ENCODE results near the gene JARID2. TPM values are rescaled to one million over a fixed set of nuclear protein-coding genes. Genes with fewer than 3 reads are reported as not detected.

The JARID2 gene
- total and polyA plus RNA-seq, 10 of the 15 experiments (the other 5 are each of a cell fraction or from before 2014, with no cell fraction given) = 4.2 to 21.6 (median 11.7) TPM

DNA sequence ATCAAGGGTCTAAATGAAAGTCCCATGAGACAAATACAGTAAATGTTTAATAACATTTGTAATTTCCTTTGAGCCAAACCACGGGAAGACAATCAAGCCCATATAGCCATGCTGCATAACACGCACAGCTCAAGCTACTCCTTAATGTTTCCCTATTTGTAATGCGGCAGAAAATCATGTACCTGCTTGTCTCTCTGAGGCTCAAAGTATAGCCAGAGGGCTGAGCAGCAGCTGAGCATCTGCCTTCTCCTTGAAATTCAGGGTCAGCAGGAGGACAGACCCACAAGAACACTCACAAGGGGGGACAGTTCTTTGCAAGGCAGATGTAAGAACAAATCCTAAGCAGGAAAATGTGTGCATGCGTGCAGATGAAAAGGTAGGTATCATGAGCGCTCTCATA lies 45.8 kb upstream of the JARID2 start (continued):
- no peak for TF ChIP-seq SUPT20H (IDR thresholded peaks at IDR 0.05; ENCODE audit: borderline replicate concordance, control insufficient read depth, low read depth, low read length)
- no peak for TF ChIP-seq MEF2A (IDR thresholded peaks at IDR 0.05; ENCODE audit: insufficient read depth, low read depth, low read length)

DNA sequence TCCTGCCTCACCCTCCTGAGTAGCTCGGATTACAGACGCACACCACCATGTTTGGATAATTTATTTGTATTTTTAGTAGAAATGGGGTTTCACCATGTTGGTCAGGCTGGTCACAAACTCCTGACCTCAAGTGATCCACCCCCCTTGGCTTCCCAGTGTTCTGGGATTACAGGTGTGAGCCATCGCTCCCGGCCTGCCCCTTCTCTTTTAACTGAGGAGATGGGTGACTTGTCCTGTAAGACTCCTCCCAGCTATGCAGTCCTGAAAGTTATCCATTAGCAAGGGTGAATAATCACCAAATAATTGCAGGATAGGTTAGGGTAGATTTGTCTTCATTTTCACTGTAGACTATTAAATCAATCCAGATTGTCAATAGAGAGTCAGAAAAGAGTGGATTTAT lies 40.5 kb upstream of the JARID2 start:
- BruUV-seq (replicated peaks) = no TSS peak
- TF ChIP-seq, protein P1, sequence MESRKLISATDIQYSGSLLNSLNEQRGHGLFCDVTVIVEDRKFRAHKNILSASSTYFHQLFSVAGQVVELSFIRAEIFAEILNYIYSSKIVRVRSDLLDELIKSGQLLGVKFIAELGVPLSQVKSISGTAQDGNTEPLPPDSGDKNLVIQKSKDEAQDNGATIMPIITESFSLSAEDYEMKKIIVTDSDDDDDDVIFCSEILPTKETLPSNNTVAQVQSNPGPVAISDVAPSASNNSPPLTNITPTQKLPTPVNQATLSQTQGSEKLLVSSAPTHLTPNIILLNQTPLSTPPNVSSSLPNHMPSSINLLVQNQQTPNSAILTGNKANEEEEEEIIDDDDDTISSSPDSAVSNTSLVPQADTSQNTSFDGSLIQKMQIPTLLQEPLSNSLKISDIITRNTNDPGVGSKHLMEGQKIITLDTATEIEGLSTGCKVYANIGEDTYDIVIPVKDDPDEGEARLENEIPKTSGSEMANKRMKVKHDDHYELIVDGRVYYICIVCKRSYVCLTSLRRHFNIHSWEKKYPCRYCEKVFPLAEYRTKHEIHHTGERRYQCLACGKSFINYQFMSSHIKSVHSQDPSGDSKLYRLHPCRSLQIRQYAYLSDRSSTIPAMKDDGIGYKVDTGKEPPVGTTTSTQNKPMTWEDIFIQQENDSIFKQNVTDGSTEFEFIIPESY (IDR thresholded peaks at IDR 0.05) = no peak
- TF ChIP-seq, protein P2, sequence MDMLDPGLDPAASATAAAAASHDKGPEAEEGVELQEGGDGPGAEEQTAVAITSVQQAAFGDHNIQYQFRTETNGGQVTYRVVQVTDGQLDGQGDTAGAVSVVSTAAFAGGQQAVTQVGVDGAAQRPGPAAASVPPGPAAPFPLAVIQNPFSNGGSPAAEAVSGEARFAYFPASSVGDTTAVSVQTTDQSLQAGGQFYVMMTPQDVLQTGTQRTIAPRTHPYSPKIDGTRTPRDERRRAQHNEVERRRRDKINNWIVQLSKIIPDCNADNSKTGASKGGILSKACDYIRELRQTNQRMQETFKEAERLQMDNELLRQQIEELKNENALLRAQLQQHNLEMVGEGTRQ (IDR thresholded peaks at IDR 0.05; ENCODE audit: borderline replicate concordance, low read depth, low read length) = no peak
- no peak for TF ChIP-seq CBX3 (IDR thresholded peaks at IDR 0.05; ENCODE audit: borderline replicate concordance, low read depth)
- TF ChIP-seq BRCA1 (IDR thresholded peaks at IDR 0.05; ENCODE audit: low read depth, low read length) = no peak
- TF ChIP-seq, protein P3, sequence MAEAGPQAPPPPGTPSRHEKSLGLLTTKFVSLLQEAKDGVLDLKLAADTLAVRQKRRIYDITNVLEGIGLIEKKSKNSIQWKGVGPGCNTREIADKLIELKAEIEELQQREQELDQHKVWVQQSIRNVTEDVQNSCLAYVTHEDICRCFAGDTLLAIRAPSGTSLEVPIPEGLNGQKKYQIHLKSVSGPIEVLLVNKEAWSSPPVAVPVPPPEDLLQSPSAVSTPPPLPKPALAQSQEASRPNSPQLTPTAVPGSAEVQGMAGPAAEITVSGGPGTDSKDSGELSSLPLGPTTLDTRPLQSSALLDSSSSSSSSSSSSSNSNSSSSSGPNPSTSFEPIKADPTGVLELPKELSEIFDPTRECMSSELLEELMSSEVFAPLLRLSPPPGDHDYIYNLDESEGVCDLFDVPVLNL (IDR thresholded peaks at IDR 0.05; ENCODE audit: low read depth, low read length) = no peak
- no peak for TF ChIP-seq HCFC1 (IDR thresholded peaks at IDR 0.05; ENCODE audit: low read length)
- TF ChIP-seq, protein P4, sequence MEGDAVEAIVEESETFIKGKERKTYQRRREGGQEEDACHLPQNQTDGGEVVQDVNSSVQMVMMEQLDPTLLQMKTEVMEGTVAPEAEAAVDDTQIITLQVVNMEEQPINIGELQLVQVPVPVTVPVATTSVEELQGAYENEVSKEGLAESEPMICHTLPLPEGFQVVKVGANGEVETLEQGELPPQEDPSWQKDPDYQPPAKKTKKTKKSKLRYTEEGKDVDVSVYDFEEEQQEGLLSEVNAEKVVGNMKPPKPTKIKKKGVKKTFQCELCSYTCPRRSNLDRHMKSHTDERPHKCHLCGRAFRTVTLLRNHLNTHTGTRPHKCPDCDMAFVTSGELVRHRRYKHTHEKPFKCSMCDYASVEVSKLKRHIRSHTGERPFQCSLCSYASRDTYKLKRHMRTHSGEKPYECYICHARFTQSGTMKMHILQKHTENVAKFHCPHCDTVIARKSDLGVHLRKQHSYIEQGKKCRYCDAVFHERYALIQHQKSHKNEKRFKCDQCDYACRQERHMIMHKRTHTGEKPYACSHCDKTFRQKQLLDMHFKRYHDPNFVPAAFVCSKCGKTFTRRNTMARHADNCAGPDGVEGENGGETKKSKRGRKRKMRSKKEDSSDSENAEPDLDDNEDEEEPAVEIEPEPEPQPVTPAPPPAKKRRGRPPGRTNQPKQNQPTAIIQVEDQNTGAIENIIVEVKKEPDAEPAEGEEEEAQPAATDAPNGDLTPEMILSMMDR (IDR thresholded peaks at IDR 0.05 in 2 of 3, conservative IDR thresholded peaks at IDR 0.05 in 1 of 3; ENCODE audit: control insufficient read depth in 2 of 3, extremely low read depth in 1 of 3, insufficient read depth in 1 of 3, low read depth in 3 of 3, low read length in 3 of 3) = no peak
- no peak overlapping the region for H3K9ac ChIP-seq (ENCODE audit: control insufficient read depth, insufficient read depth, low read length)
- H3K9me3 ChIP-seq (replicated peaks; ENCODE audit: control insufficient read depth, insufficient read depth, low read length) = no peaks in the 10 kb centered on the region
- H3K4me3 ChIP-seq = no peak overlapping the region
- no peak overlapping the region for H3K4me2 ChIP-seq (ENCODE audit: control insufficient read depth, insufficient read depth)
- no peak for FAIRE-seq
- H3K27ac ChIP-seq (ENCODE audit: control insufficient read depth, insufficient read depth) = no peak overlapping the region
- in situ Hi-C loops (cut with MboI) = no loop called here
- POLR2A ChIA-PET = interaction anchor here (0.6 to 0.7 kb wide), 3 partner anchors 27 to 360 kb away, joined by 3 to 4 read pairs (median 3); no protein-coding TSS in a partner anchor
- intact Hi-C loops (cut with micrococcal nuclease; ENCODE audit: unreplicated experiment) = no loop called here
- SMC1A ChIA-PET (ENCODE audit: uncharacterized antibody, unreplicated experiment) = interaction anchor here (0.6 to 1.4 kb wide), 4 partner anchors 11 to 252 kb away, joined by 3 to 5 read pairs (median 4); no protein-coding TSS in a partner anchor
- H2AFZ ChIP-seq (ENCODE audit: control insufficient read depth, low read depth, low read length) = no peak overlapping the region
- no peaks in the 10 kb centered on the region for H3K27me3 ChIP-seq (replicated peaks in 1 of 2; ENCODE audit: control insufficient read depth in 2 of 2, insufficient read depth in 2 of 2, low read length in 1 of 2)
- no peaks in the 10 kb centered on the region for H4K20me1 ChIP-seq (ENCODE audit: control insufficient read depth, insufficient read depth)
- no peaks in the 10 kb centered on the region for H3K36me3 ChIP-seq (ENCODE audit: control insufficient read depth in 2 of 2, insufficient read depth in 2 of 2, low read length in 1 of 2)
- CTCF ChIA-PET = no interaction called here
- no peaks in the 10 kb centered on the region for H3K4me1 ChIP-seq (ENCODE audit: control insufficient read depth, insufficient read depth, low read length)
- no peak for DNase-seq (ENCODE audit: low read depth, low spot score)
- WGBS (ENCODE audit: insufficient coverage, insufficient replicate concordance, low lambda C conversion rate, missing lambda C conversion rate) = 31% methylated on average over 4 of the region's 4 CpGs
- RAD21 ChIA-PET (ENCODE audit: unreplicated experiment) = no interaction called here
- no peaks in the 10 kb centered on the region for H3K79me2 ChIP-seq (ENCODE audit: control insufficient read depth, insufficient read depth, low read length)
- no peak for ATAC-seq
